ENCODE measurements around the gene KRT86.

DNA sequence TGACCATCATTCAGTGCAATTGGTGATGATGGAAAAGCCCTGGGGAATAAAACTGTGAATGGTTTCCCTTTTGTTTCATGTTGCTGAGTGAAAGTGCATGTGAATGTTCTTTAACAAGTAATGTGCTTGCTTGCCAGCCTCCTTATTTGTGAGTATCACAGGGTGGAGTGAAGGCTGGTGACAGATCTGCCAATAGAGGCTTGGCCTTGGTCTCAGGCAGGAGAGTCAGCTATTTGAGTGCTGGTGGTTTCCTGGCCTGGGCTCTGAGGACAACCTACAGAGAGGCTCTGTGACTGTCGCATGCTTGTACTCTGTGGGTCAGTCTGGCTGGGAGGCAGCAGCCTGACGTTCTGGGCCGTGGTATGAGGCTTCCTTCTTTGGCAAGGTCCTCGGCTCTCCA lies 72.1 kb downstream of the KRT86 start:
- TF ChIP-seq CTCF (IDR thresholded peaks at IDR 0.05 in 2 of 3, conservative IDR thresholded peaks at IDR 0.05 in 1 of 3; ENCODE audit: insufficient read depth in 2 of 3, low read depth in 1 of 3, low read length in 3 of 3) (no peak), CHCHD3 (CRISPR knock-in tag; IDR thresholded peaks at IDR 0.05) (no peak), ZFP36 (IDR thresholded peaks at IDR 0.05; ENCODE audit: low read depth, low read length, partially characterized antibody) (no peak), HSF4 (CRISPR knock-in tag; IDR thresholded peaks at IDR 0.05; ENCODE audit: borderline replicate concordance) (no peak), TEAD4 (IDR thresholded peaks at IDR 0.05; ENCODE audit: low read length) (no peak), TEAD4 (CRISPR knock-in tag; IDR thresholded peaks at IDR 0.05; ENCODE audit: borderline replicate concordance) (no peak), GATA2 (CRISPR knock-in tag; IDR thresholded peaks at IDR 0.05) (no peak), ZBTB17 (CRISPR knock-in tag; IDR thresholded peaks at IDR 0.05) (no peak), TBP (optimal IDR thresholded peaks at IDR 0.05; ENCODE audit: low read depth, low read length) (no peak), ZKSCAN1 (IDR thresholded peaks at IDR 0.05; ENCODE audit: low read depth, low read length) (no peak)
- TF ChIP-seq, protein P1, sequence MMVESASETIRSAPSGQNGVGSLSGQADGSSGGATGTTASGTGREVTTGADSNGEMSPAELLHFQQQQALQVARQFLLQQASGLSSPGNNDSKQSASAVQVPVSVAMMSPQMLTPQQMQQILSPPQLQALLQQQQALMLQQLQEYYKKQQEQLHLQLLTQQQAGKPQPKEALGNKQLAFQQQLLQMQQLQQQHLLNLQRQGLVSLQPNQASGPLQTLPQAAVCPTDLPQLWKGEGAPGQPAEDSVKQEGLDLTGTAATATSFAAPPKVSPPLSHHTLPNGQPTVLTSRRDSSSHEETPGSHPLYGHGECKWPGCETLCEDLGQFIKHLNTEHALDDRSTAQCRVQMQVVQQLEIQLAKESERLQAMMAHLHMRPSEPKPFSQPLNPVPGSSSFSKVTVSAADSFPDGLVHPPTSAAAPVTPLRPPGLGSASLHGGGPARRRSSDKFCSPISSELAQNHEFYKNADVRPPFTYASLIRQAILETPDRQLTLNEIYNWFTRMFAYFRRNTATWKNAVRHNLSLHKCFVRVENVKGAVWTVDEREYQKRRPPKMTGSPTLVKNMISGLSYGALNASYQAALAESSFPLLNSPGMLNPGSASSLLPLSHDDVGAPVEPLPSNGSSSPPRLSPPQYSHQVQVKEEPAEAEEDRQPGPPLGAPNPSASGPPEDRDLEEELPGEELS (CRISPR knock-in tag; IDR thresholded peaks at IDR 0.05; ENCODE audit: borderline replicate concordance) = no peak
